H1 (cell line): ENCODE results near the gene ESR1. TPM values are rescaled to one million over a fixed set of nuclear protein-coding genes. Genes with fewer than 3 reads are reported as not detected.

Experiments
- ASH2L ChIP-seq: fragments of 200-600, 300-600 bp; sonication (generic); IDR thresholded peaks from one replicate; pipeline ENCODE4 v1.7.1; 2017; ENCODE audit warnings: low read length
- EP300 ChIP-seq, 2 experiments: IDR thresholded peaks; 1 replicate in 1 of 2; 2 replicates in 1 of 2; pipeline ENCODE4 v1.6.1; 2011 to 2012; ENCODE audit warnings: low read depth in 2 of 2, low read length in 2 of 2, mild to moderate bottlenecking in 2 of 2, borderline replicate concordance in 1 of 2, inconsistent platforms in 1 of 2, moderate library complexity in 1 of 2
- EZH2 ChIP-seq: fragments of 200-600 bp; sonication (generic); IDR thresholded peaks from 2 replicates; pipeline ENCODE4 v1.7.1; 2012; ENCODE audit warnings: low read depth, mild to moderate bottlenecking, moderate library complexity, low read length, inconsistent platforms; ENCODE audit not compliant: severe bottlenecking
- GTF2F1 ChIP-seq: IDR thresholded peaks from 2 replicates; pipeline ENCODE4 v1.6.1; 2012; ENCODE audit warnings: low read depth, low read length, improper control_type of control experiment, borderline replicate concordance
- KDM1A ChIP-seq: fragments of 200-600, 300-600 bp; sonication (generic); IDR thresholded peaks from 2 replicates; pipeline ENCODE4 v1.7.1; 2016; ENCODE audit warnings: mild to moderate bottlenecking, low read length, borderline replicate concordance
- NANOG ChIP-seq: IDR thresholded peaks from 2 replicates; pipeline ENCODE4 v1.6.1; 2011; ENCODE audit warnings: low read length, low read depth, mild to moderate bottlenecking, inconsistent platforms; ENCODE audit not compliant: insufficient read depth, poor library complexity, severe bottlenecking
- RFX5 ChIP-seq: IDR thresholded peaks from 2 replicates; pipeline ENCODE4 v1.6.1; 2011; ENCODE audit warnings: low read depth, low read length, improper control_type of control experiment, borderline replicate concordance
- SIN3A ChIP-seq, 2 experiments: IDR thresholded peaks in 1 of 2; conservative IDR thresholded peaks in 1 of 2; 2 replicates each; pipeline ENCODE4 v1.6.1; 2011 to 2012; ENCODE audit warnings: low read length in 2 of 2, improper control_type of control experiment in 1 of 2, low read depth in 1 of 2, mild to moderate bottlenecking in 1 of 2
- SP1 ChIP-seq: IDR thresholded peaks from 2 replicates; pipeline ENCODE4 v1.6.1; 2011; ENCODE audit warnings: low read depth, low read length
- SUZ12 ChIP-seq: fragments of 200-600 bp; sonication (generic); IDR thresholded peaks from 2 replicates; pipeline ENCODE4 v1.6.1; 2012; ENCODE audit warnings: mild to moderate bottlenecking, inconsistent platforms, low read length, moderate library complexity, mixed read lengths
- YY1 ChIP-seq: IDR thresholded peaks from 2 replicates; pipeline ENCODE4 v1.6.1; 2011; ENCODE audit warnings: low read depth, mild to moderate bottlenecking, low read length
- polyA plus RNA-seq, 7 experiments: library from polyadenylated mRNA; depleted of rRNA in 3 of 7; stranded (reverse) in 5 of 7; unstranded in 2 of 7; fragments of >200 nt in 5 of 7; fragments of 200-250 nt in 2 of 7; gene quantifications; 1 replicate in 5 of 7; 2 replicates in 1 of 7; 4 replicates in 1 of 7; pipeline versions ENCODE4 v1.2.1 to v1.2.3, GENCODE V29; 2011 to 2013; ENCODE audit warnings: missing spikeins in 2 of 7, mixed read lengths in 2 of 7
- total RNA-seq: library from RNA; stranded (reverse); fragmentation: NEBNext Ultra II Directional; extraction: Animal tissue kit (Norgen Biotek cat#: 25700); gene quantifications from 2 replicates; pipeline ENCODE4 v1.2.1, GENCODE V29; 2021
- TF ChIP-seq, protein P1 (sequence below): fragments of 300-600 bp; sonication (generic); IDR thresholded peaks from 2 replicates; pipeline ENCODE4 v1.7.1; 2012; ENCODE audit warnings: low read length, moderate library complexity, mild to moderate bottlenecking, inconsistent platforms; ENCODE audit not compliant: insufficient replicate concordance

The ESR1 gene
- total and polyA plus RNA-seq, 2 of the 8 experiments (the other 6 are each of a cell fraction or from before 2014, with no cell fraction given), result 0.03 to 0.17 TPM

DNA sequence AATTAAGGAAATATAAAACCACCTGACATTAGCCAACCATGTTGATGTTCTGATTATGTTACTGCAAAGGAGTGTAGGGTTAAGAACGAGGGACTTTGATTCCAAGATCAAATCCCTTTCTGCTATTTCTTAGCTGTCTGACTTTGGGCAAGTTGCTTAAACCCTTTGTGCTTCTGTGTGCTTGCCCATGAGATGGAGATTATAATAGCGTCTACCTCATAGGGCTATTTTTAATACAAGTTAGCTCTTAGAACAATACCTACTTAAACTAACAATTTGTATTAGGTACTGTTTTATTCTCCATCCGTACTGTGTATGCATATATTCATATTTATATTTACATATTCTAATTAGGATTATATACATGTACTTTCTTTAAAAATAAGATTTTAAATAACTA lies 263.8 kb downstream of the ESR1 start (continued):
- TF ChIP-seq, protein P1, sequence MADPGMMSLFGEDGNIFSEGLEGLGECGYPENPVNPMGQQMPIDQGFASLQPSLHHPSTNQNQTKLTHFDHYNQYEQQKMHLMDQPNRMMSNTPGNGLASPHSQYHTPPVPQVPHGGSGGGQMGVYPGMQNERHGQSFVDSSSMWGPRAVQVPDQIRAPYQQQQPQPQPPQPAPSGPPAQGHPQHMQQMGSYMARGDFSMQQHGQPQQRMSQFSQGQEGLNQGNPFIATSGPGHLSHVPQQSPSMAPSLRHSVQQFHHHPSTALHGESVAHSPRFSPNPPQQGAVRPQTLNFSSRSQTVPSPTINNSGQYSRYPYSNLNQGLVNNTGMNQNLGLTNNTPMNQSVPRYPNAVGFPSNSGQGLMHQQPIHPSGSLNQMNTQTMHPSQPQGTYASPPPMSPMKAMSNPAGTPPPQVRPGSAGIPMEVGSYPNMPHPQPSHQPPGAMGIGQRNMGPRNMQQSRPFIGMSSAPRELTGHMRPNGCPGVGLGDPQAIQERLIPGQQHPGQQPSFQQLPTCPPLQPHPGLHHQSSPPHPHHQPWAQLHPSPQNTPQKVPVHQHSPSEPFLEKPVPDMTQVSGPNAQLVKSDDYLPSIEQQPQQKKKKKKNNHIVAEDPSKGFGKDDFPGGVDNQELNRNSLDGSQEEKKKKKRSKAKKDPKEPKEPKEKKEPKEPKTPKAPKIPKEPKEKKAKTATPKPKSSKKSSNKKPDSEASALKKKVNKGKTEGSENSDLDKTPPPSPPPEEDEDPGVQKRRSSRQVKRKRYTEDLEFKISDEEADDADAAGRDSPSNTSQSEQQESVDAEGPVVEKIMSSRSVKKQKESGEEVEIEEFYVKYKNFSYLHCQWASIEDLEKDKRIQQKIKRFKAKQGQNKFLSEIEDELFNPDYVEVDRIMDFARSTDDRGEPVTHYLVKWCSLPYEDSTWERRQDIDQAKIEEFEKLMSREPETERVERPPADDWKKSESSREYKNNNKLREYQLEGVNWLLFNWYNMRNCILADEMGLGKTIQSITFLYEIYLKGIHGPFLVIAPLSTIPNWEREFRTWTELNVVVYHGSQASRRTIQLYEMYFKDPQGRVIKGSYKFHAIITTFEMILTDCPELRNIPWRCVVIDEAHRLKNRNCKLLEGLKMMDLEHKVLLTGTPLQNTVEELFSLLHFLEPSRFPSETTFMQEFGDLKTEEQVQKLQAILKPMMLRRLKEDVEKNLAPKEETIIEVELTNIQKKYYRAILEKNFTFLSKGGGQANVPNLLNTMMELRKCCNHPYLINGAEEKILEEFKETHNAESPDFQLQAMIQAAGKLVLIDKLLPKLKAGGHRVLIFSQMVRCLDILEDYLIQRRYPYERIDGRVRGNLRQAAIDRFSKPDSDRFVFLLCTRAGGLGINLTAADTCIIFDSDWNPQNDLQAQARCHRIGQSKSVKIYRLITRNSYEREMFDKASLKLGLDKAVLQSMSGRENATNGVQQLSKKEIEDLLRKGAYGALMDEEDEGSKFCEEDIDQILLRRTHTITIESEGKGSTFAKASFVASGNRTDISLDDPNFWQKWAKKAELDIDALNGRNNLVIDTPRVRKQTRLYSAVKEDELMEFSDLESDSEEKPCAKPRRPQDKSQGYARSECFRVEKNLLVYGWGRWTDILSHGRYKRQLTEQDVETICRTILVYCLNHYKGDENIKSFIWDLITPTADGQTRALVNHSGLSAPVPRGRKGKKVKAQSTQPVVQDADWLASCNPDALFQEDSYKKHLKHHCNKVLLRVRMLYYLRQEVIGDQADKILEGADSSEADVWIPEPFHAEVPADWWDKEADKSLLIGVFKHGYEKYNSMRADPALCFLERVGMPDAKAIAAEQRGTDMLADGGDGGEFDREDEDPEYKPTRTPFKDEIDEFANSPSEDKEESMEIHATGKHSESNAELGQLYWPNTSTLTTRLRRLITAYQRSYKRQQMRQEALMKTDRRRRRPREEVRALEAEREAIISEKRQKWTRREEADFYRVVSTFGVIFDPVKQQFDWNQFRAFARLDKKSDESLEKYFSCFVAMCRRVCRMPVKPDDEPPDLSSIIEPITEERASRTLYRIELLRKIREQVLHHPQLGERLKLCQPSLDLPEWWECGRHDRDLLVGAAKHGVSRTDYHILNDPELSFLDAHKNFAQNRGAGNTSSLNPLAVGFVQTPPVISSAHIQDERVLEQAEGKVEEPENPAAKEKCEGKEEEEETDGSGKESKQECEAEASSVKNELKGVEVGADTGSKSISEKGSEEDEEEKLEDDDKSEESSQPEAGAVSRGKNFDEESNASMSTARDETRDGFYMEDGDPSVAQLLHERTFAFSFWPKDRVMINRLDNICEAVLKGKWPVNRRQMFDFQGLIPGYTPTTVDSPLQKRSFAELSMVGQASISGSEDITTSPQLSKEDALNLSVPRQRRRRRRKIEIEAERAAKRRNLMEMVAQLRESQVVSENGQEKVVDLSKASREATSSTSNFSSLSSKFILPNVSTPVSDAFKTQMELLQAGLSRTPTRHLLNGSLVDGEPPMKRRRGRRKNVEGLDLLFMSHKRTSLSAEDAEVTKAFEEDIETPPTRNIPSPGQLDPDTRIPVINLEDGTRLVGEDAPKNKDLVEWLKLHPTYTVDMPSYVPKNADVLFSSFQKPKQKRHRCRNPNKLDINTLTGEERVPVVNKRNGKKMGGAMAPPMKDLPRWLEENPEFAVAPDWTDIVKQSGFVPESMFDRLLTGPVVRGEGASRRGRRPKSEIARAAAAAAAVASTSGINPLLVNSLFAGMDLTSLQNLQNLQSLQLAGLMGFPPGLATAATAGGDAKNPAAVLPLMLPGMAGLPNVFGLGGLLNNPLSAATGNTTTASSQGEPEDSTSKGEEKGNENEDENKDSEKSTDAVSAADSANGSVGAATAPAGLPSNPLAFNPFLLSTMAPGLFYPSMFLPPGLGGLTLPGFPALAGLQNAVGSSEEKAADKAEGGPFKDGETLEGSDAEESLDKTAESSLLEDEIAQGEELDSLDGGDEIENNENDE, result no peak
- TF ChIP-seq EP300 (IDR thresholded peaks at IDR 0.05; ENCODE audit: borderline replicate concordance in 1 of 2, low read depth in 2 of 2, low read length in 2 of 2) (no peak), GTF2F1 (no peak), EZH2 (no peak), SIN3A (conservative IDR thresholded peaks at IDR 0.05 in 1 of 2, IDR thresholded peaks at IDR 0.05 in 1 of 2; ENCODE audit: low read depth in 1 of 2, low read length in 2 of 2) (no peak), RFX5 (no peak), NANOG (no peak), SUZ12 (no peak), YY1 (no peak), SP1 (no peak), KDM1A (no peak), ASH2L (no peak)
